GM21723 (cell line): Measurements from ENCODE around the gene ASPN.

Experiments
- ATAC-seq: cut with Tn5 transposase; IDR thresholded peaks from one replicate; pipeline ENCODE4 v1.9.1; 2021; ENCODE audit warnings: mild to moderate bottlenecking, moderate library complexity; ENCODE audit not compliant: unreplicated experiment

Gene ASPN

DNA sequence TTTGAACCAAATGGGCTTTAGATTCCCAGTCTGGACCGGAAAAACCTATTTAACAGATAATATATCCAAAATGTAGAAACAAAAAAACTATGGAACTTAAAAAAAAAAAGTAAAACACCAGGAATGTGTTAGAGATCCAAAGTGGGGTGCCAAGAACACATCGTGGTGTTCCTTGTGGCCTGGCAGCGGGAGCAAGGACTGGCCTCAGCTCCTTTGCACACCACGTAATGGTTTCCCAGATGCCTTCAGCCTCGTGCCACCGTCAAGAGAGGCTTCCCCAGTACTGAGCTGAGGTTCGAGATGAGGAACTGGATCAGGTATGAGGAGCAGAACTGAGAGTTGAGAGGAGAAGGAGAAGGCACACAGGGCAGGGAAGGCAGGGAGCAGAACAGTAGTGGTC, 3.5 kb downstream of the ASPN start:
- no peak for ATAC-seq

DNA sequence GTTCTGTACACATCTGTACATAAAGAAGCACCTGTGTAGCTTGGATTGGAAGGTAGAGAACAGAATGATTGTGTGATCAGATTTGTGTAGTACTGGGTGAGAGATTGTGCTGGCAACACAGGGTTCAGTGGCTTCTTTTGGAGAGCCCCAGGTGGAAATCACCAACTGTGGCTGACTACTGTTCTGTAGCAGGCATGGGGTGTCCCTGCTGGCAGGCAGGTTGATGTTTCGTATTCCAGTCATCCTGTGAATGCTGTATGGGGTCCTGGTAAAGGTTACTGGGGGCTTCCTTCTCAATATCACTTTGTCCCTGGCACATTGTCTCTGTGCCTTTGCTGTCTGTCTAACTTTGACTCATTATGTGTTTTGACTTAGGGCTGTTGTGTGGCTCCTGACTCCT, 5.3 kb downstream of the ASPN start:
- ATAC-seq: no peak

DNA sequence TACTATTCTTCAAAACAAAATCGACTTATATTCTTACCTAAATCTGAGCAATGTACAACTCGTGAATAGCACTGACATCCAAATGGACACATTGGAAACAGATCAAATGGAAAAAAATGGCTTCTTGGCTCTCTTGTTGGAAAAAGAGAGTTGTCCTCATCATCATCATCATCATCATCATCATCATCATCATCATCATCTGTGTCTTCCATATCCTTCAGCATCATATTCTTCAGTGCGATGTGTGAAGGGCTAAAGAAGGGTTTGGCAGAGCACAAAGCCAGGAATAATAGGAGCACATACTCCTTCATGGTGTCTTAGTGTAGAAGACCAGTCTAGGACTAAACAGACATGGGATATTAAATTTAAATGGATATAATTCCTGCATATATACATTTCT, 7.7 kb downstream of the ASPN start:
- no peak for ATAC-seq

DNA sequence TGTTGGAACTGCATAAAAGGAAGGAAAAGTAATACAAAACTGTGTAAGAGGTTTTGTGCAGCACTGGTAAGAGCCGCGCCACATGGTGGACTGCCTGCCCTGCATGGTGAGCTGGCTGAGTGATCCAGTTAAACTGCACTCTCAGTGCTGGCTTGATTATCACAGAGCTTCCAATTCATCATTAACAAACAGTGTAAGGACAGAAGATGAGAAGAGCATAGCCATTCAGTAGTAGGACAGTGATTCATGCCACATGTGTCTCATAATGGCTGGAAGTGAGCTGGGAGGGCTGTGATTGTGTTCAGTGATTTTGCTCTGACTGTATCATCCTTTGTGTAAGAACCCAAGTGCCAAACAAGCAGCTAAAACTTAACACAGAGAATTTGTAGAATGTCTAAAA, 14.1 kb downstream of the ASPN start:
- no peak for ATAC-seq

DNA sequence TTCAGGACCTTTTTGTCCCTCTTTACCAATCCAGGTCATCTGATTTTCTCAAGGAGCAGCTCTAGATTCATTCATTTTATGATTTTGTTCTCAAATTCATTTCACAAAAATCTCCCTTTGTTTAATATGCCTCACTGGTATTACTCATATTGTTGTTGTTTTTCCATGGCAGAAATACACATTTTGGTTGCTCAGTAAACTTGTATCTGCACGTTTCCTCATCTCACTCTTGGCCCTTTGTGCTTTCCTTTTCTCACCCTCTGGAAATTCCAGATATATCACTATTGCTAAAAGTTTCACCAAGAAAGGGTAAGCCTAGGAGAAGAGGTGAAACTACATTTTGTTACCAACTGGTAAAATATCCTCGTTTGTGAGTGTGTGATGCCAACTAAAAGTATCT, 14.8 kb downstream of the ASPN start:
- no peak for ATAC-seq

DNA sequence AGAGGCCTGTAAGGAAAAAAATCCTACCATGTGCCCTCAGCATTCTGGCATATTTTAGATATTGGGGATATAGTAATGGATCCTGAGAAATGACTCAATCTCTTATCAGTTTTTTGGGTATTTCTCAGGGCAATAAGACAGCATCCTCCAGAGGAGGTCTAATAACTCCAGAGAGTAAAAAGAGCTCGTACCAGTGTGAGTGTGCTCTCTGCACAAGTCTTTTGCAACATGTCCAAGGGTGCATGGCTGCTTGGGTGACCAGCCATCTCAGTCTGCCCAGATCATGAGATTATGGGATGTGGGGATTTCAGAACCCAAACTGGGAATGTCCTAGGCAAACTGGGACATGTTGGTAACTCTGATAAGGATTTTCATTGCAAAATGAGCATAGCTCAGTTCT, 15.3 kb downstream of the ASPN start:
- ATAC-seq: no peak

DNA sequence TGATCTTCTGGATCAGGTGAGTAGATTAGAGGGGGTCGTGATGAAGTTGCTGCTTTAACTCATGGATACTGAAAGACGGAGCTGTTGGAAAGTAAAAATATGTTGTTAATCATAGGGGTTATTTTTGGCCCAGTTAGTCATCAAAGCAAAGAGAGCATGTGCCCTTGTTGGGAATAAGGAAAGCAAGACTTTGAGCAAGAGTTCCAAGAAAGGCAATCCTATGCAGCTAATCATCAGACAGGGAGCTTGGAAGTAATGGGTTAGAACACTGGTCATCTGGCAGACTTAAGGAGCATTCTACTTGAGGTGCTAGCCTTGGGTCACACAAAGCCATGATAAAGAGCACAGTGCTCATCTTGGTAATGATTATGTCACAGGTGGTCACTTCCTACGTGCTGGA, 18.3 kb downstream of the ASPN start:
- no peak for ATAC-seq

DNA sequence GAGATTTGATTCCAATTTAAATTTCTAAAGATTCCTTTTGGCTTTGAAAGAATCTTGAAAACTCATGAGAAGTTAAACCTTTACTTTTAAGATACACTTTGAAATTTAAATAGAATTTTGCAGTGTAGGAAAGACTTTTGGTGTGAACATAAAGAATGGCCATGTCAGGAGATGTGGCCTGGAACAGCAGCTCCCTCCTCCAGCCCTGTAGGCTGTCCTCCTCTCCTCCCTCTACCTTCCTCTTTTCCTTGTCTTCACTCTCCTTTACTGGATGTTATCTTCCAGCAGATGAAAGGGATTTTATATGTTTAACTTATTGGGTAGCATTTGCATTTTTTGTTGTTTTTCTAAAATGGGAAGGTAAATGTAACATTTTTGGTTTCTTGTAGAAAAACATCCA, 18.9 kb downstream of the ASPN start:
- ATAC-seq: no peak

DNA sequence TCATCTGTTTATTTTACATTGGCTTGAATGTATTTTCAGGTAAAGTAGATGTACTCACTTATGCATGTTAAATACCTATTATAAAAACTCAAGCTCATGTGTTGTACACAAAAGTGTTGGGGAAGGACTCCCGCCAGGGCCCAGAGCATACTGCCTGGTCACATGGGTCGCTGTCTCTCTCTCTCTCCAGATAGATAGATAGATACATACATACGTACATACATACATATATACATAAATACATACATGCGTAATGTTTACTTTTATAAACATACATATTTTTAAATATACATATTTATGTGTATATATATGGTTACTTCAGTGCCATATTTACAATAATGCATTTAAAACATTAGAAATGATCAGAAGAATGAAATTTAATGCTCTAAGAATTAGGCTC, 24.7 kb downstream of the ASPN start:
- ATAC-seq: no peak

DNA sequence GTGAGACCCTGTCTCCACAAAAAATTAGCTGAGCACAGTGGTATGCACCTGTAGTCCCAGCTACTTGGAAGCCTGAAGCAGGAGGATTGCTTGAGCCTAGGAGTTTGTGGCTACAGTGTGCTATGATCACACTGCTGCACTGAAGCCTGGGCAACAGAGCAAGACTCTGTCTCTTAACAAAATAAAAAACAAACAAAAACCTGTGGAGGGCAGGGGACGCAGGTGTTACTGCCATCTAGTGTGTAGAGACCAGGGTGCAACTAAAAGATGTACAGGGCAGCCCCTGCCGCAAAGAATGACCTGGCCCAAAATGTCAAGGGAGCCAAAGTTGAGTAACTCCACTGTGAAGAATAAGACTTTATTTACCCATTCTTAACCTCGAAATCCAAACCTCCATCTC, 27.1 kb downstream of the ASPN start:
- no peak for ATAC-seq

DNA sequence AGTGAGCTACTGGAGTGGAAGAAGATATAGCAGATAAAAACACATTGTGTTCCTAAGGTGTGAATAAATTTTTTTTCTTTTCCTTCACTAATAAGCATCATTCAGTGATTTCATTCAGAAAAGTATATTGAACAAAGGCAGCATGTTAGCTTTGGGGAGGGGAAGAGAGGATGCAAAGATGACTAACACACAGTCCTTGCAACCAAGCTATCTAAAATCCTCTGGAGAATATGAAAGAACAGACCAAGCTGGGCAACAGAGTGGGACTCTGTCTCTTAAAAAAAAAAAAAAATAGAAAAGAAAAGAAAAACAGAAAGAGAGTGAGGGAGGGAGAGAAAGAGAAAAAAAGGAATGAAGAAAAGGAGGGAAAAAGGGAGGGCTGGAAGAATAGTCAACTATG, 35.8 kb downstream of the ASPN start:
- no peak for ATAC-seq

DNA sequence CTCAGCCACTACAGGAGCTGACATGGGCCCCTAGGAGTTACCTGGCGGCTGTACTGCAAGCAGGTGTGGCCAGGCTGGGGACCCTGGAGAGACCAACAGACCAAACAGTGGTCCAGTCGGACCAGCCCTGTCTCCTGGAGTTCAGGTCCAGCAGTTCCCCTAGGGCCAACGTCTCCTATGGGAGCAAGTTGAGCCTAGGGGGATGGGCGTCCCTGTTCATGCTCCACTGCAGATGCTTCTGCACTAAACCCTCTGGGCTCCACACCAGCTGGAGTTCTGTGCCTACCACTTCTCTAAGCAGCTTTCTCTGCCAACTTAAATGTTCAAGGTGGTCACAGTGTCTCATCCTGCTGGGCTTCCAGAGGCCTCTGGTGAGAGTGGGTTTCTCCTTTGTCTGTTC, 37.5 kb downstream of the ASPN start:
- ATAC-seq: no peak

DNA sequence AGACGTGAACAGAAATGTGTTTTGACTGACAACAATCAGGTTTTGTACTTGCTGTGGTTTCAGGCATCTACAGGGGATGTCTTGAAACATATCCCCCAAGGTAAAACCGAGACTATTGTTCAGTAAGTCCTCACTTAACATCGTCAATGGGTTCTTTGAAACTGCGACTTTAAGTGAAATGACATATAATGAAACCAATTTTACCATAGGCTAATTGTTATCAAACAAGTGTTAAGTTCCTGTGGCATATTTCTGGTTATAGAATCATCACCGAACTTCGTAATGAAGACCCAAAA, 41.6 kb downstream of the ASPN start:
- ATAC-seq: peak; percentile 47

DNA sequence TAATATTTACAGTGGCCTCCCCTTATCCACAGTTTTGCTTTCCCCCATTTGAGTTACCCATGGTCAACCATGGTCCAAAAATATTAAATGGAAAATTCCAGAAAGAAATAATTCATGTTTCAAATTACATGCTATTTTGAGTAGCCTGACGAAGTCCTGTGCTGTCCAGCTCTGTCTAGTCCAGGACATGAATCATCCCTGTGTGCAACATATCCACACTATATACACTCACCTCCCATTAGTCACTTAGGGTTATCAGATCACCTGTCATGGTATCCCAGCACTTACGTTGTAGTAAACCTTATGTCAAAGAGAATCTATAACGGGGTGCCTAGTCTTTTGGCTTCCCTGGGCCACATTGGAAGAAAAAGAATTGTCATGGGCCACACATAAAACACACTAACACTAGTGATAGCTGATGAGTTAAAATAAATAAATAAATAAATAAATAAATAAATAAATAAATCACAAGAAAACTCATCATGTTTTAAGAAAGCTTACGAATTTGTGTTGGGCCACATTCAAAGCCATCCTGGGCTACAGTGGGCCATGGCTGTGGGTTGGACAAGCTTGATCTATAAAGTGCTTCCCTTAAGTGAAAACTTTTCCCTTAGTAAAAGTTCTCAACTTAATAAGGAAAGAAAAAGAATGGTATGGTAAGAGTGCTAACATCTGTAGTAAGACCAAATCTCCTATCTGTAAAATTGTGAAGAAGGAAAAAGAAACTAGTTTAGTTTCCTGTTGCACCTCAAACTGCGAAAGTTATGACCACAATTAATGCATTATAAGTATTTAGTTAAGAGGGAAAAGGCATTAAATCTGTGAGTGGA, 42.2 kb downstream of the ASPN start:
- ATAC-seq: no peak

DNA sequence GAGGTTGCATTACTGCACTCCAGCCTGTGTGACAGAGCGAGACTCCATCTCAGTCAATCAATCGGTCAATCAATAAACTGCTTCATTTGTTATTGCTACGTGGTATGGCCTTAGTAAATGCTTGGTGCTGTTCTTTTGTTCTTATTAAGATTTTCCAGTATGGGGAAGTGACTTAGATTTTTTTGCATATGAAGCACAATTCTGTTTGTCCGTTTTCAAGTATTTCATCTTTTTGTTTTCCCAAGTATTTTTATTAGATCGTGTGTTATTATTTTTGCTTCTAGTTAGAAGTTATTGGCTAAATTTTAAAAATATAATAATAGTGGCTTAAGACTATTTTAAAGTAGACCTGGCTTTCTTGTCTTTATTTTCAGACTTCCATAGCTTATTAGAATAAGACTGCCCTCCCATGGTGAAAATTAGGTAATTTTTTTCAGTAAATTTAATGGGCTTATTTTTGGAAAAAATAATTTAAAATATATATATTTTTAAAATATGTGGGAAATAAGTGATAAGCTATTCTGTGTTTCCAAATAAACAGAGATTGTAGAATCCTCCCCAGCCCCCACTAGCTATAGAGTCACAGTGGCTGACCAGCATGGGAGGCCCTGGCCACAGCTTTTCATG, 43.3 kb downstream of the ASPN start:
- no peak for ATAC-seq

DNA sequence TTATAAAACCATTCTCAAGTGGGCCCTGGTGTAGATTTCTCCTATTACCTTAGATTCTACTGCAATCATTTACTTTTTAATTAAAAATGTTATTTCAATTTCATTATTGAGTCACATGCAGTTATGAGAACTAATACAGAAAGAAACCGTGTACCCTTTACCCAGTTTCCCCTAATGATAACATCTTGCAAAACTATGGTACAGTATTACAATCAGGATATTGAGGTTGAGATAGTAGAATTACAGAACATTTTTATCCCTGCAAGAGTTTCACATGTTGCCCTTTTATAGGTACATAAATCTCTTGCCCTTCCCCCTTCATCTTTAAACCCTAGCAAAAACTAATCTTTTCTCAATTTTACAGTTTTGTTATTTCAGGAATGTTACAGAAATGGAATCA, 47.0 kb downstream of the ASPN start:
- no peak for ATAC-seq

DNA sequence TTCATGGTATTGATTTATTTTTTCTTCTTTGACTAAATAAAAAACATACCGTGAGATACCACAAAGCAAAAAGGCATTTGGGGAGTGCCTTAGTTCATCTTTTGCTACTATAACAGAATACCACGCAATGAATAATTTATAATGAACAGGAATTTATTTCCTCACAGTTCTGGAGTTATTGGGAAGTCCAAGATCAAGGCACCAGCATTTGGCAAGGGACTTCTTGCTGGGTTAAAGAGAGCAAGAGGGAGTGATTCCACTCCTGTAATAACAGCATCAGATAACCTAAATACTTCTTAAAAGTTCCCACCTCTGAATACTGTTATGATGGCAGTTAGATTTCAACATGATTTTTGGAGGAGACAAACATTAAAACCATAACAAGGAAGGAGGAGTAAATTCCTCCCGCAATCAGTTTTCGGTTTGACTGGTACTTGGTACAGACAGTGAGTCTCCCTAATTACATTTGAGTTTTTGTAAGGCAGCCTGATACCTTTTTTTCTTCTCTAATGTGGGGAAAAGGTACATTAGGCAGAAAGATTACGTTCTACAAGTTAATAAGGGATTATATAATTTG, 49.2 kb downstream of the ASPN start:
- ATAC-seq: no peak

DNA sequence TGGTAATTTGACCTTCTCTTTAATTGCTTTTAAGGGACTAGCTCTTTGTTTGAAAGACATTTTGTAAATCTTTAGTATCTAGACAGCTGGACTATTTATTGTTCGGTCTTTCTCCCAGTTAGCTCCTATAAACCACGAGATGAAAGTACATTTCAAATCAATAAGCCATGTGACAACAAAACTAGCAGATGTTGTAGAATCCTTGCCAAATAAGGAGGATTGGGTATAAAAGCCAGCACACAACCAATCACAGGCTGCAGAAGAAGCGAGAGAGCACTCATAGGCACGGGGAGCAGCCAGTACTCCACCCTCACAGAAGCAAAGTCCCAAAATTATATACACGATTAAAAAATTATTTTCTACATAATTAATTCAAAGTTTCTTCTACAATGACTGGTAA, 50.0 kb downstream of the ASPN start:
- no peak for ATAC-seq

DNA sequence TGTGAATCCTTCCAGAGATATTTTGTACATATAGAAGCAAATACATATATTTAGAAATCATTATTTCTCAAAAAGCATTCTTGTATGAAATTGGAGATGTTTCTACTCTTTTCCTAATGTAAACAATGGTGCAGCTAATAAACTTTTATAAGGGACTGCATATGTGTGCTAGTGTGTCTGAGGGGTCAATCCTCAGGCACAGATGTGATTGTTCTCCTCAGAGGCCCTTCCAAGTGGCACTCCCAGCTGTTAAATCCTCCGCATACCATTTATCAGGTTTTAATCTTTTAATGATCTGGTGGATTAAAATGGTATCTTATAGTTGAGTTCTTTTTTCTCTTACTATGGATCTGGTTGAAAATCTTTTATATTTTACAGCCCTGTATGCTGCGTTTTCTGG, 52.5 kb downstream of the ASPN start:
- ATAC-seq: no peak

DNA sequence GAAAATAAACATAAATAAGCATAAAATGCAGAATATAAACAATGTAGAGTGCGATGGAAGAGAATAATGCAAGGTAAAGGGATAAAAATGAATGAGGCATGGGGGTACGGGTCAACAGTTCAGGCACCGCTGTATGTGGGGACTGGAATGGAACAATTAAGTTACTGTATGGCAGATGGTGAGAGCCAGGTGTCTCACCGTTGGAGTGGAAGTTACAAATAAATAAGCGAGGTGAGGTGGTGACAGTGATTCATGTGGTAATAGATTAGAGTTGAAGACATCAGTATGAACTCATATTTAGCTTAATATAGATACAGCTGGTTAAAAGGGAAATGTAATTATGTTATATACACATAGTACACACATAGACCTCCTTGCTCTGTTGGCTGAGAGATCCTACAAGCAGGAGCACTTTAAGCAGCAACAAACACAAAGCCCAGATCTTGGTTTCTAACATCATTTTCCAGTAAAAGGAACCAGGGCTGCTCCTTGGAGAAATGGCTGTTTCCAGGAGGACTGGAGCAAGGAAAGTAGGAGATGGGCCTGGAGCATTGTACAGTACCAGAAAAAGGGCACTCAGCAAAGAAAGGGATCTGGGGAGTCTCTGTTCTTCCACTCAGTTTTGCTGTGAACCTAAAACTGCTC, 55.7 kb downstream of the ASPN start:
- no peak for ATAC-seq

DNA sequence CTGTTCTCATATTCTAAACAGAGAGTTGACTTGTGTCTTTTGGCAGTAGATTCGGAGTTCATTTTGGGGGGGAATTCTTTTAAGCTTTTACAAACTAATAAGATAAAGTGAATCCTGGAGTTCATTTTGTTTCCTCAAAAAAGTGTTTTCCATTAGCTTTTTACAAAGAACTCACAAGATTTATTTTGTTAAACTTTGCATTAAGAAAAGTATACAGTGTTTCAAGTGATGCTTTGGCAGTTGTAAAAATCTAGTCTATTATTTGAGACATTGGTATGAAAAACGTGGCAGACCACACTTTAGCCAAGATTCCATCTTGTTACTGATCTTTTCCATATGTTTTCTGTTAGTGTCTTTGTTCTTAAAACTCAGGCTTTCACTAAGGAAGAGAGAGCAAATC, 56.8 kb downstream of the ASPN start:
- ATAC-seq: no peak

DNA sequence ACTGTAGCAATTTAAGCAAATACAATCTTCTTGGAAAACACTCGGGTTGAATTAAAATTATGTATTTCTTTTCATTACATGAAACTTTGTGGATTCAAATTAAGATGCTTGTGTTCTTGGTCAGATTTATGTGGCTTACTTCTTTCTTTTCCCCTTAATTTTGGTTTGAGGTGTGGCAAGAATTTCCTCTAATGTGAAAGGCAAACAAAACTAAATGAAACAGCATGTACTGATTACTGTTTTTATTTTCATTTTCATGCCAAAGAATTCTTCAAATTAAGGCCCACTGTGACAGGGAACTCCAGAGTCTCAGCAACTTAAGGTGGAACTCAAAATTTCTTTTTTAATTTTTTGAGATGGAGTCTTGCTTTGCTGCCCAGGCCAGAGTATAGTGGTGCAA, 58.0 kb downstream of the ASPN start, which contains the start of gene OMD:
OMD (minus strand) TSS at position 132 of the 400 bp plus-strand sequence. CDS start 6,913 bp downstream, outside the sequence.
- ATAC-seq: no peak
